CD4-positive, alpha-beta T cell treated with Interleukin-2 at 100 ng/mL for 4 hours (primary cell): Measurements from ENCODE around the gene PPP6R2.

Experiments
- DNase-seq: peaks from one replicate; pipeline ENCODE4 v3.0.0-alpha.2; 2020; ENCODE audit warnings: low spot score

The PPP6R2 gene

DNA sequence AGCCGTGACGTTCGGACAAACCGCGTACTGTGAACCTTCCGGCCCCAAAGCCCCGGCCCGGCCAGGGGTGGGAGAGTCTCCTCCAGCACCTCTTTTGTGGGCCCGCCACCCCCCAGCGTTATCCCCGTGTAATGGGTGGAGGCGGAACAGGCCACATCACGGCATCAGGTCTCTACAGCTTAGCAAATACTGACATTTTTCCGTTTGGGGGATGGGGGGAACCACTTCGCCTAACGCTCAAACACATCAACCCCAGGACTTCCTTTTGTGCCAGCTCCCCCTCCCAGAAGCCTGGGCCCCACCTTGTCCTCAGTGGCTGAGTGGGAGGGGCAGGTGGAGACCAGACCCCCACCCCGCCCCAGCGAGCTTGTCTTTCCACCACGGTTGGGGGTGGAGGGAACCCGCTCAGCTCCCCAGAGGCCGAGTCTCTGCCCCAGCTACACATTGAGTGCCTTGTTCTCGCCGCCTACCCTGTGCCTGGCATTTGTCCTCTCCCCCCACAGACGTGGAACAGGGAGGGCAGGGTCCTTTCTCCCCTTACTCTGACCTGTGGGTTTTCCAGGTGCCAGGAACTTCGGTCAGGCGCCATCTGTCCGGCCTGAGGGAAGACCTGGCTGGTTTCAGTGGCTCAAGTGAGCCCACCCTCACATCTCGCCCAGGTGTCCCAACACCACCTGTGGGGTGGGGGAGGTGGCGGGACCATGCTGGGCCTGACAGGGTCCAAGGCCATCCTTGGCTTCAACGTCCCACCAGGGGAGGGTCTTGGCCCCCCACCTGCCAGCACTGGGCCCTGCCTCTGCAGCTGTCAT, 102.1 kb downstream of the PPP6R2 start:
- DNase-seq: peak; percentile 41

DNA sequence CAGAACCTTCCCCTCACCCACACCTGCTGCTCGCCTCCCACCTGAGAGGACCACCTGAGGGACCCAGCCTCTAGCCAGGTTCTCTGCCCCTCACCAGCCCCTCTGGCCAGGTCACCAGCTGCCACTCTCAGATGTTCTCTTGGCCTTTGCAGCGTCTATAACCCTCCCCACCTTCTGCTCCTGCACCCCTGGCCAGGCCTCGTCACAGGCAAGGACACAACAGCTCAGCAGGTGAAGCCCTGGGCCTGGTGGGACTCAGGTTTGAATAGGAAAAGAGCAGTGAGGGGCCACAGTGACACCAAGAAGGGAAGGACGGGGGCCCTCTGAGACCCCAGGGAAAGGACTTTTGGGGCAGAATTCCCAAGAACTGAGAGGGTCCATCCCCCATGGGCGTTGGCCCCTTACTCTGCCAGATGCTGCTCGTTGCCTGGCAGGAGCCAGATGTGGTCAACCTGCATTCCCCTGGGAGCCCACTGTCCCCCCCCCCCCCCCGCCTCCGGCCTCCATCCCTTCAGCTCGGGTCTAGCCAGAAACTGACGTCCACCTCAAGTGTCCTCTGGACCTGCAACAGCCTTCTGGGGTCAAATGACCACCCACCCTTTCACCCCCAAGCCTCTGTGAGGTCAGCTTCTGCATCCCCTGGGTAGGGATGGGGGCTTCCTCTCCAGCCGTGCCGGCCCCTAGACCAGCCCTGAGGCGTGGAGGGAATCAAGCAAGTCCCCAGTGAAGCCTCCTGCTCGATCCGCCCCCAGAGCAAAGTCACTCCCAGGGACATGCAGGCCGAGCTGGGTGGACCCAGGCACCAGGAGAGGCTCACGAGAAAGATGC, 103.0 kb downstream of the PPP6R2 start:
- no peak for DNase-seq

- no peak for DNase-seq
These were observed 103.8 kb downstream of the PPP6R2 start for GRCh38 chr22:50446708-50447575.

GRCh38 chr22:50447576-50448551, 104.7 kb downstream of the PPP6R2 start:
- DNase-seq: no peak

- DNase-seq: no peak
These were observed 109.5 kb downstream of the PPP6R2 start for GRCh38 chr22:50452649-50453048.

GRCh38 chr22:50454556-50455075, 111.5 kb downstream of the PPP6R2 start:
- DNase-seq: no peak

DNA sequence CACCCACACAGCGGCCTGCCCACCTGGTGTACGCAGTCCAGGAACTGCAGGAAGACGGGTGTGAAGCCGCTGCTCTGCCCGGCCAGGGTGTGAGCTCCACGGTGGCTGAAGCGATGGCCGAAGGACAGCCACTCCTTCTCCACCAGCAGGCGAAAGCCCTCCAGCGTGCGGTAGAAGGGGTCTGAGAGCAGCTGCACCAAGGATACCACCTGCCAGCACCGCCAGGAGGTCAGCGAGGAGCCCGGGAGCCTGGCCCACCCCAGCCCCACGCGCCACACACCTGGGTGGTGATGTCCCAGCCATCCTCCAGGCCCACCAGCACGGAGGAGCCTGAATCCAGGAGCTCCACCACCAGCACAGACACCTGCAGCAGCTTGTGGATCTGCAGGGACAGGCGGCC, 112.1 kb downstream of the PPP6R2 start:
- DNase-seq: no peak

DNA sequence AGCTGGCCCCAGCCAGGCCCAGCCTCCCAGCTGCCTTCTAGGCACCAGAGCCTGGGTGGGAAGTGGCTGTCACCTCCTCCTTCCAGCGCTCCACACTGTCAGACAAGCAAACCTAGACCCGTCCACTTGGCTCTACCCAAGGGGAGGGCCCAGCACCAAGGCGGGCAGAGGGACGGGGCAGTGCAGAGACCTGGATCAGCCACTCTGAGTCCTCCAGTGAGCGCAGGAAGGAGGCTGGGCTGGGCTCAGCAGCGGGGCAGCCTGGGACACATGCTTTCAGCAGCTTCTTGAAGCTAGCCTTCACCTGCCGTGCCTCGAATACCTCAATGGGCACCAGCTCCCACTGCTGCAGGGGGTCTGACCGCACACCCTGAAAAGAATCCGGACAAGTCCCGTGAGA, 112.9 kb downstream of the PPP6R2 start:
- no peak for DNase-seq

GRCh38 chr22:50456466-50457234, 113.5 kb downstream of the PPP6R2 start:
- DNase-seq: no peak

DNA sequence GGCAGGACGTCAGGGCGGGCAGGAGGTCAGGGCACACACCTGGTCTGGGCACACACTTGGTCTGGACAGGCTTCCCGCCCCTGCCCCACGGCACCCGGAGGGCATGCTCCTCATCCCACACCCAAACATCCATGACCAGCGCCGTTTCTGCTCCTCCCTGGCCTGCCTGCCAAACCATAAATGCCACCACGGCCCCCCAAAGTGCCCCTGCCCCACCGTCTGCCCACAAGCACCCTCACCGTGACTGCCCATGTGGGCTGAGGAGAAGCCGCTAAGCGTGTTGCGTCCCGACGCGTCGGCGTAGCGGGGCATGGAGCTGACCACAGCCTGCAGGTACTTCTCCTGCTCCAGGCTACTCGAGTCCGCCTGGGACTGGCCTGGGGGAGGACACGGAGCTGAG, 115.9 kb downstream of the PPP6R2 start:
- DNase-seq: no peak

GRCh38 chr22:50459496-50460140, 116.5 kb downstream of the PPP6R2 start:
- no peak for DNase-seq

DNA sequence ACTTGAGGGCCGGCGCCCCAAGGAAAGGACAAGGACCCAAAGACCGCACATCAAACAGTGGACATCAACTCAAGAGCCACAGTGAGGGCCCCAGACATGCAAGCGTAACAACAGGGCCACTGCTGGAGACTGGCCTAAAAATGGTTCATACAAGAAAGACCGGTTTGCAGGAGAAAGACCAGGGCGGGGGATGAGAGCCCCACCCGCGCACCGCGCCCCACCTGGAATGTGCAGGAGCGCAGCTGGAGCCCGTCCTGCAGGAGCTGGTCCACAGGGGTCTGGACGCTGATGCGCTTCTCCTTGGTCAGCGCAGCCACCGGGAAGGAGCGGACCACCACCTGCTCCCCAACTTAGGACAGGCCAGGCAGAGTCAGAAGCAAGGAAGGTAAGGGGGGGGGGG, 117.8 kb downstream of the PPP6R2 start:
- DNase-seq: no peak

GRCh38 chr22:50461536-50461935, 118.4 kb downstream of the PPP6R2 start:
- DNase-seq: no peak

DNA sequence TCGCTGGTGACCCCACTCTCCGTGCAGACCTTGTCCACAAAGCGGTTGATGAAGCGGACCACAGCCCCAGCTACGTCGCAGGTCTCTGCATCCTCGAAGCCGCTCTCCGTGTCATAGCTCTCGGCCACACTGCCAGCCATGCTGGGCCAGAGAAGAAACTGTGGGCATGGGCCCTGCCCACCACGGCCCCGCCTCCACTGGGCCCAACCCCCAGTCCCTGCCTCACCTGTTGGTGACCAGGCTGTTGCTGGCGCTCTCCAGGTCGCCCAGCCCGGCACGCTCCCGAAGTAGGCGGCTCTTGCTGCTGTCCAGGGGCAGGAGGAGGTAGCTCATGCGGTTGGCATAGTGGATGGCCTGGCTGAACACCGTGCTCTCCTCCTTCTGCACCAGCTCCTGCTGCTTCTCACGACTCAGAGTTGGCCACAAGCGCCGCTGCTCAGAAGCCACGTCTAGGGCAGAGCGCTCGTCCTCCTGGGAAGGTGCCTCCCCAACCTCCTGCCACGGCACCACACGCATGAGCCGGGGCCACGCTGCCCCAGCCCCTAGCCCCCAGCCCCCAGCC, 118.9 kb downstream of the PPP6R2 start:
- DNase-seq: no peak

DNA sequence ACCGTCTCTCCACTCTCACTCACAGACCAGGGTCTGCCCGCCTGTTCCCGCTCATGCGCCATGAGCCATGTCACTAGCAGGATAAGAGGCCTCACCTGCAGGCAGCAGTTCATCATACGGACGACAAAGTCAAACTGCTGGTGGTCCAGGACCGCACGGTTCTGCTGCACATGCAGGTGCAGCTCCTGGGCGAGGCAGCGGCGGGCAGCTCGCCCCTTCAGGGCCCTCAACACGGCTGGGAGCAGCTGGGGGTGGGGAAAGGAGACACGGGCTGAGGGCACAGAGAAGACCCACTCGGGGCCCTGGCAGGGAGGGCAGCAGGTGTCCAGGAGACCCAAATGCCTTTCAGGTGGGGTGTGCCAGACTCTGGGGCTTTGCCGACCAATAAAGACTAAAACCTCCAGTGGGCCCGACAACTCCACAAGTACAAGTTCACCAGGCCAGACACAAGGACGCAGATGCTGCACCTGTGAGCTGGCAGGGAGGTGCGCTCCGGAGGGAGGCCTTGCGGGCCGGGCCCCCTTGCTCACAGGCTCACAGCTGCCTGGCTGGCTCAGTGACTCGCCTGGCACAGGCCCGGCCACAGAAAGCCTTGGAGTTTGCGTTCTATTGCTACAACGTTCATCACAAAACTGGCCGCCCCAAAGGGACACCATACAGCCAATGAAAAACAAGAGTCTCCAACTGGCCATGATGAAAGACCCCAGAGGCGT, 120.2 kb downstream of the PPP6R2 start:
- DNase-seq: no peak

GRCh38 chr22:50464451-50464850, 121.3 kb downstream of the PPP6R2 start:
- DNase-seq: no peak

DNA sequence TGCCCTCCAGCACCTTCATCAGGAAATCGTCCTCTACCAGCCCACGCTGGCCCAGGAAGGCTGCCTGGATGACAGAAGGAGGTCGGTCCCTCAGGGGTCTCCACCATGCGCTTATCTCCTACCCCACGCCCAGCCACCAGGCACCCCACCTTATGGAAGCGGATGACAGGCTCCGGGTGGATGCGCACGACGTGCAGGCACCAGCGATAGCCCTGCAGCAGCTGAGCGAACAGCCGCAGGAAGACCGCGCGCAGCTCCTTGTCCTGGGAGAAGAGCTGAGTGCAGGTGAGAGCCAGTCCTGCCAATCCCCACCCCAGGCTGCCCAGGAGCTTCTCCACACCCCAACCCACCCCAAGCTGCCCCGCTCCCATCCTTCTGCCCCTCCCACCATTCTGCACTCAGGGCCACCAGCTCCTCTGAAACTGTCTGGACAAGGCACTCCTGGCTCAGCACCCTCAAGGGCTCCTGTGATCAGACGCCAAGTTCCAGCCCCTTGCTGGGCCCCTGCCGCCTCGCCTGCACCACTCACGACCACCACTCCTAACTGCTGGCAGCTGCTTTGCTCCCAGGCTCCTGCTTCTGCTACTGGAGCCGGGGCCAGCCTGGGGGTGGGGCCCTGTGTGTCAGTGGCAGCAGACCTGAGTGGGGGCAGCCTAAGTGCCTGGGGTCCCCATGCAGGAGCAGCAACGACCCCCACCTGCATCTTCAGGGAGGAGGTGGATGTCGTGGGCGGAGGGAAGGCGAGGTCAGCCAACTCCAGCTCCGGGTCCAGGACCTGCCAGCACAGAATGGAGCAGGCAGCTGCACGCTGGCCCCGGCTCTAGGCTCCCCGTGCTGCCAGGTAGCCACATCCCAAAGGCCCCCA, 122.2 kb downstream of the PPP6R2 start:
- no peak for DNase-seq

GRCh38 chr22:50467341-50467740, 124.2 kb downstream of the PPP6R2 start:
- no peak for DNase-seq
